Activated naive CD4-positive, alpha-beta T cell (primary cell): ENCODE measurements around the gene FMO1.
"Not testable (repeated sequence)": the region's sequence is repeated elsewhere in the genome, so short reads cannot be mapped to it uniquely, and the experiment has no call there.

Experiments
- DNase-seq, 4 experiments: peaks; one replicate each; lab custom pipeline; 2025; lab: John Stamatoyannopoulos, UW

FMO1 gene

GRCh38 chr1:171233183-171233582 lies 15.1 kb upstream of the FMO1 start:
- no peak for DNase-seq

GRCh38 chr1:171236231-171236630 lies 12.1 kb upstream of the FMO1 start:
- not testable (repeated sequence) for DNase-seq

- no peak for DNase-seq
Observed at GRCh38 chr1:171243878-171244277, 4.4 kb upstream of the FMO1 start.

GRCh38 chr1:171245458-171246064 lies 2.7 kb upstream of the FMO1 start:
- DNase-seq: no peak

GRCh38 chr1:171247501-171247900 lies 793 bp upstream of the FMO1 start:
- no peak for DNase-seq

DNA sequence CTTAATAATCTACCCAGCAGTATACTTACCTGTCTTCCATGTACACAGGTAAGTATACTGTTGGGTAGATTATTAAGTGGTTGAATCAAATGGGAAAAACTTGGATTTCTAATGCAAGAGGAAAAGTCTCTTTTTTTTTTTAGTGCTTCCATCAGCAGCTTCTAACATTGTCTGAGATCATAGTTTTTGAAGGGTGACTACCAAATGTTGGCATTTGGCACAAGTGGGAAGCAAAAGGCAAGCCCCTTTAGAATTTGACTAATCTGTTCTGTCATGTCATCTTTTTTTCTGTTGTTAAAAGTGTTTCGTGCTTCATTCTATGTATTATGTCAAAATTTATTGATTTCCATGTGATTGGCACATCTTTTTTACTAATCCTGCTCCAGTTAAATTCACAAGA lies 547 bp downstream of the FMO1 start:
- no peak for DNase-seq

GRCh38 chr1:171250263-171250662 lies 2.0 kb downstream of the FMO1 start:
- no peak for DNase-seq

- no peak for DNase-seq
Observed at GRCh38 chr1:171251042-171251951, 3.0 kb downstream of the FMO1 start.

DNA sequence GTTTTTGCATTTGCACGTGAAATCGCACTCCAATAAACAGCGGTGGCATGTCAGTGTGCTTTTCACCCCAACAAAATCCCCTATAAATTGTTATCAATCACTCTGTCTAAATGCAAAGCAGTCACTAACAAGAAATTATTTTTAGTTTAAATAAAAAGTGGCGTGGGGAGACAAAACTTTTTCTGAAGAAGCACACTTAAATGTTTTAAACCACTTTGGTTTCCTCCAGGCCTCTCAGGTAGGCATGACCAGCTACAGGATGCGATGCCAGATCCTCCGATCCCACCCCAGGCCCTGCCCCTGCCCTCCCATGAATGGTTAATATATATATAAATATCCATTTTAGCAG lies 3.6 kb downstream of the FMO1 start:
- DNase-seq: no peak

GRCh38 chr1:171252482-171252881 lies 4.2 kb downstream of the FMO1 start:
- DNase-seq: no peak

- DNase-seq: no peak
Observed at GRCh38 chr1:171254859-171255258, 6.6 kb downstream of the FMO1 start.

- no peak for DNase-seq
Observed at GRCh38 chr1:171256940-171257606, 8.8 kb downstream of the FMO1 start.

- DNase-seq: no peak
Observed at GRCh38 chr1:171257607-171258076, 9.3 kb downstream of the FMO1 start.

DNA sequence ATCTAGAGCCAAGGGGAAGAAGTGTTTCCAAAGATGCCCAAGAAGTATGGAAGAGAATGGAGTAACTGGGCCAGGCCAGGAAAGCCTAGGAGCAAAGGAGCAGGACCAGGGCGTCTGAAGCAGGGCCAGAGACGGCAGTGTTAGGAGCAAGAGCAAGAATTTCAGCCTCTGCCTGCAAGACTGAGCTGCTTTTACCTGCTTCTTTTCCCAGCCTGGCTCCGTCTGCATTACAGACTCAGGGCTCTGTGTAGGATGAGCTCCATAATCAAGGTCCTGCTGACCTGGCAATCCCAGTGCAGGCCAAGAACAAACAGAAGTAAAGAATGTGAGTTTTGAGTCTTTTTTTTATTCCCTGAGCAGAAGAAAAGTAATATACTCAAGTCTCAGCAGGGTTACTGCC lies 10.1 kb downstream of the FMO1 start:
- no peak for DNase-seq

GRCh38 chr1:171258943-171259342 lies 10.6 kb downstream of the FMO1 start:
- no peak for DNase-seq

DNA sequence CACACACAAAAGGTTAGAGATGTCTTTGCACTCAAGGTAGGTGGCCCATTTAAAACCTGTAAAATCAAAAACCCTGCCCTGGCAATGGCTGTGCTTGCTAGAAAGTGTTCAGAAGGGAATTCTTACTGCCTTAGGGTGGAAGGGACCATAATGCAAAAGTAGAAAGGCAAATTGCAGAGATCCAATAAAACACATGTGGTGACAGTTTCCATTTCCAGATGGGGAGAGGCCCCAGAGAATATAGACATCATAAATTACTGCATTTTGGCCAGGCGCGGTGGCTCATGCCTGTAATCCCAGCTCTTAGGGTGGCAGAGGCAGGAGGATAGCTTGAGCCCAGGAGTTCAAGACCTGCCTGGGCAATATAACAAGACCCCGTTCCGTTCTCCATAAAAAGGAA lies 13.0 kb downstream of the FMO1 start:
- DNase-seq: no peak

GRCh38 chr1:171263901-171264300 lies 15.6 kb downstream of the FMO1 start:
- DNase-seq: no peak

GRCh38 chr1:171265686-171266085 lies 17.4 kb downstream of the FMO1 start:
- no peak for DNase-seq

- DNase-seq: no peak
Observed at GRCh38 chr1:171266930-171267329, 18.6 kb downstream of the FMO1 start.

DNA sequence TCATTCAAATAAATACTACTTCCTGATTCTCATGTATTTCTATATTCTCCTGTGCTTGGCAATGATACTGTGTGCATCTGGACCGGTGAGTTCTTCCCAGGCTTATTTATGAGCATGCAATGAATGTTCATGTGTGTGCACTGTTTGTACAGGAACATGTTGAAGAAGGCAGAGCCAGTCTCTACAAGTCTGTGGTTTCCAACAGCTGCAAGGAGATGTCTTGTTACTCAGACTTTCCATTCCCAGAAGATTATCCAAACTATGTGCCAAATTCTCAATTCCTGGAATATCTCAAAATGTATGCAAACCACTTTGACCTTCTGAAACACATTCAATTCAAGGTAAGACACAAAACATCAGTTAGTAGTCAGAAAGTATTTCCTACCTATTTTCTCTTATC lies 19.1 kb downstream of the FMO1 start:
- DNase-seq: no peak

GRCh38 chr1:171270806-171271205 lies 22.5 kb downstream of the FMO1 start:
- DNase-seq: no peak

DNA sequence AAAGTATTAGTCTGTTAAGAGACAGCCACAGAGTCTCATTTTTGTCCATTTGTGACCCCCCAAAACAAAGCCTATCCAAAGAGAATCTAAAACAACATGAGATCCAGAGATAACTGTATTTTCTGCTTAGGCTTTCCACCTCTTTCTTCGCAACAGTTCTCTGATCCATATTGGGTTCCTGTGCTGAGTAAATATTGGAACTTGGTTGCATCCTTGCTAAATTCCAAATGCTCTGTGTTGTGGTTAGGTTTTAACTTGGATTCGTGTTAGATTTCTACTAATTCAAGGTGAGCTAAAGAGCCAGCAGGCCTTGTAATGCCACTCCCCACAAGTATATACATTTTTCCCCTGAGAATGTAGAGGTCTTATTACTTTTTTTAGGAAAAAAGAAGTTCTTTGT lies 29.2 kb downstream of the FMO1 start:
- DNase-seq: no peak

- DNase-seq: no peak
Observed at GRCh38 chr1:171279234-171279633, 30.9 kb downstream of the FMO1 start.
